Effector CD8-positive, alpha-beta T cell (primary cell): ENCODE results near the gene HOXB3.

Source experiments
- DNase-seq: peaks from one replicate; lab custom pipeline; 2025; lab: John Stamatoyannopoulos, UW

HOXB3 gene

GRCh38 chr17:48500435-48501426 is 89.3 kb downstream of the HOXB3 start:
- no peak for DNase-seq

- no peak for DNase-seq
These were observed 90.2 kb downstream of the HOXB3 start for GRCh38 chr17:48499735-48500434.

GRCh38 chr17:48499248-48499647 is 90.8 kb downstream of the HOXB3 start:
- no peak for DNase-seq
